Heart left ventricle (tissue), 16 donors: ENCODE data around the gene TYMS. TPM values are rescaled to one million over a fixed set of nuclear protein-coding genes. Genes with fewer than 3 reads are reported as not detected.

Experiments
- ATAC-seq, 4 donors: fragments of 200-7000 bp; cut with Tn5 transposase; one replicate each; pipeline ENCODE4 v1.9.1; 2020 to 2022; ENCODE audit warnings: moderate library complexity in 4 of 4, mild to moderate bottlenecking in 3 of 4, moderate number of reproducible peaks in 1 of 4
- DNase-seq, 5 donors: peaks; one replicate each; pipeline ENCODE4 v3.0.0-alpha.2; 2020
- H3K27ac ChIP-seq, 12 donors: fragments of 200-600 bp; sonication (generic) in 4 of 12; one replicate each; pipeline versions ENCODE4 v1.5.0 to v1.8.0; 2016 to 2022; ENCODE audit warnings: mild to moderate bottlenecking in 2 of 12
- H3K27me3 ChIP-seq, 9 donors: fragments of 200-600 bp; sonication (generic) in 2 of 9; one replicate each; pipeline versions ENCODE4 v1.5.1 to v1.8.0; 2016 to 2022; ENCODE audit warnings: mild to moderate bottlenecking in 3 of 9
- H3K36me3 ChIP-seq, 9 donors: fragments of 200-600 bp; sonication (generic) in 2 of 9; one replicate each; pipeline versions ENCODE4 v1.5.0 to v1.8.0; 2018 to 2022; ENCODE audit warnings: mild to moderate bottlenecking in 2 of 9
- H3K4me1 ChIP-seq, 12 donors: fragments of 200-600 bp; sonication (generic) in 4 of 12; one replicate each; pipeline versions ENCODE4 v1.5.0 to v1.8.0; 2016 to 2022; ENCODE audit warnings: mild to moderate bottlenecking in 3 of 12
- H3K4me3 ChIP-seq, 12 donors: fragments of 200-600 bp; sonication (generic) in 4 of 12; one replicate each; pipeline versions ENCODE4 v1.5.0 to v1.8.0; 2017 to 2022; ENCODE audit warnings: mild to moderate bottlenecking in 9 of 12, moderate library complexity in 4 of 12
- H3K9me3 ChIP-seq, 12 donors: fragments of 200-600 bp; sonication (generic) in 4 of 12; one replicate each; pipeline versions ENCODE4 v1.5.0 to v1.8.0; 2016 to 2022; ENCODE audit warnings: mild to moderate bottlenecking in 1 of 12
- CTCF ChIP-seq, 12 donors: fragments of 200-600 bp; sonication (generic) in 4 of 12; IDR thresholded peaks; one replicate each; pipeline versions ENCODE4 v1.5.0 to v1.8.0; 2018 to 2022; ENCODE audit warnings: antibody characterized with exemption in 12 of 12, mild to moderate bottlenecking in 5 of 12
- POLR2A ChIP-seq, 2 donors: fragments of 450-650 bp; IDR thresholded peaks; one replicate each; pipeline ENCODE4 v1.6.1; 2017; ENCODE audit warnings: antibody characterized with exemption in 2 of 2, mild to moderate bottlenecking in 2 of 2, moderate library complexity in 2 of 2
- WGBS, 4 donors: extraction: QIAGEN DNeasy Blood & Tissue Kit in 2 of 4; methylation state at CpG; one replicate each; pipeline versions ENCODE4 v1.1.5 to v1.1.7; 2013 to 2018; 5-methylcytosine and 5-hydroxymethylcytosine counted together
- intact Hi-C, 10 donors: fragments of 100-400 bp; cut with DNase I; formaldehyde crosslinking; loops; one replicate each; pipeline versions ENCODE4 v1.11.1 to v1.14.2; 2022
- polyA plus RNA-seq, 2 donors: library from polyadenylated mRNA; stranded (reverse); fragments of 200-250 nt; gene quantifications; one replicate each; pipeline ENCODE4 v1.2.3, GENCODE V29; 2013
- total RNA-seq, 9 donors: library from RNA; depleted of rRNA in 2 of 9; stranded (reverse); fragments of >200 nt in 2 of 9; fragmentation: NEBNext Ultra II Directional in 3 of 9; extraction: Animal tissue kit (Norgen Biotek cat#: 25700) in 3 of 9; gene quantifications; one replicate each; pipeline versions ENCODE4 v1.1.0 to v1.2.4, GENCODE V29; 2016 to 2023
- donor health status: ischemic (EF 13 %, LVEDD 7.1; RV severe dilation, severe dysfunction).
- donor health status: healthy with polysubstance abuse.
- donor health status: DM: no; HTN: yes; CAD: no.
- donor health status: DM: no; HTN: no; CAD: no.
- donor health status: ischemic (EF 25% LVEDD 6.9; RV normal size, moderate dysfunction).
- donor health status: ischemic (EF 25% LVEDD 5.7; RV mildly dilated, moderate dysfunction).
- donor health status: healthy.
- donor health status: DM: yes; HTN: yes; CAD: no.
- donor health status: ischemic (EF 35%, LVEDD 5.7; RV mildly dilated, moderate dysfunction).
- donor health status: nonischemic (EF 11% LVEDD 7.7; RV severe dilation, severe dysfunction).
- donor health status: DM: yes; HTN: yes; CAD: no.
- donor health status: PGD.
- donor health status: ischemic (EF 29% LVEDD 5.4; RV normal size, mild dysfunction).
- donor health status: nonischemic (EF 23%, LVEDD 6.1; RV moderate dilation, normal function).

The TYMS gene
- total and polyA plus RNA-seq, 11 donors: 0.34 to 32.3 (median 2.2) TPM; not detected in 1

- TF ChIP-seq CTCF (IDR thresholded peaks at IDR 0.05) (no peak), POLR2A (IDR thresholded peaks at IDR 0.05) (no peak)
- 90 to 93% (median 92%) methylated on average over 8 of the region's 8 CpGs for WGBS, 4 donors
- peaks cover 0 to 21% (median 11%) of the 10 kb centered on the region in 12 donors for H3K4me1 ChIP-seq
These were observed 49.0 kb downstream of the TYMS start for GRCh38 chr18:706405-706804.

GRCh38 chr18:708096-708495 is 50.6 kb downstream of the TYMS start:
- Histone ChIP-seq H3K27ac (no peak overlapping the region), H3K4me1 (peaks cover 0 to 26% (median 12%) of the 10 kb centered on the region in 12 donors), H3K36me3 (peaks cover 0 to 38% (median 16%) of the 10 kb centered on the region in 9 donors), H3K27me3 (no peaks in the 10 kb centered on the region), H3K9me3 (peaks cover 0 to 5% (median 0%) of the 10 kb centered on the region in 12 donors), H3K4me3 (no peak overlapping the region)
- intact Hi-C loops: loop anchor here in 1 of 10 donors (10.0 kb wide), 1 partner anchor 83 kb away; no protein-coding TSS in a partner anchor
- ATAC-seq (no peak), DNase-seq (no peak)
- 96 to 99% (median 98%) methylated on average over 10 of the region's 10 CpGs for WGBS, 4 donors
- TF ChIP-seq POLR2A (IDR thresholded peaks at IDR 0.05): no peak
- TF ChIP-seq CTCF (IDR thresholded peaks at IDR 0.05): no peak

More at GRCh38 chr18:706405-706804, 49.0 kb downstream of the TYMS start:
- intact Hi-C loops: loop anchor here in 1 of 10 donors (10.0 kb wide), 1 partner anchor 82 kb away; no protein-coding TSS in a partner anchor
- Histone ChIP-seq H3K4me3 (no peak overlapping the region), H3K9me3 (no peaks in the 10 kb centered on the region), H3K27ac (no peak overlapping the region), H3K36me3 (peaks cover 0 to 38% (median 16%) of the 10 kb centered on the region in 9 donors), H3K27me3 (no peaks in the 10 kb centered on the region)
- no peak for DNase-seq
- no peak for ATAC-seq

- Histone ChIP-seq H3K4me1 (peaks cover 0 to 26% (median 12%) of the 10 kb centered on the region in 12 donors), H3K4me3 (no peak overlapping the region), H3K9me3 (peaks cover 0 to 18% (median 0%) of the 10 kb centered on the region in 12 donors), H3K27ac (no peak overlapping the region), H3K36me3 (peaks cover 0 to 27% (median 11%) of the 10 kb centered on the region in 9 donors), H3K27me3 (no peaks in the 10 kb centered on the region)
- DNase-seq (no peak), ATAC-seq (no peak)
- no peak for TF ChIP-seq CTCF (IDR thresholded peaks at IDR 0.05)
- no peak for TF ChIP-seq POLR2A (IDR thresholded peaks at IDR 0.05)
- intact Hi-C loops: loop anchor here in 2 of 10 donors (10.0 kb wide), 1 partner anchor 85 kb away; no protein-coding TSS in a partner anchor
- 33 to 74% (median 55%) methylated on average over 1 of the region's 1 CpG for WGBS, 4 donors
These were observed 52.3 kb downstream of the TYMS start for GRCh38 chr18:709771-710170.

- intact Hi-C loops: loop anchor here in 1 of 10 donors (10.0 kb wide), 1 partner anchor 86 kb away; no protein-coding TSS in a partner anchor
- Histone ChIP-seq H3K27ac (peak overlapping the region in 4 of 12 donors; percentile 73 to 88 (median 76)), H3K9me3 (peaks cover 0 to 18% (median 0%) of the 10 kb centered on the region in 12 donors), H3K4me1 (peaks cover 0 to 26% (median 12%) of the 10 kb centered on the region in 12 donors), H3K36me3 (peaks cover 0 to 18% (median 3%) of the 10 kb centered on the region in 9 donors), H3K27me3 (no peaks in the 10 kb centered on the region), H3K4me3 (peak overlapping the region in 9 of 12 donors; percentile 58 to 89 (median 67))
- 69 to 73% (median 71%) methylated on average over 3 of the region's 3 CpGs for WGBS, 4 donors
- ATAC-seq (no peak), DNase-seq (no peak)
- TF ChIP-seq POLR2A (IDR thresholded peaks at IDR 0.05) (no peak), CTCF (IDR thresholded peaks at IDR 0.05) (no peak)
These were observed 53.2 kb downstream of the TYMS start for GRCh38 chr18:710418-711300.
